ENCODE results near the gene ZYG11B. TPM values are rescaled to one million over a fixed set of nuclear protein-coding genes. Genes with fewer than 3 reads are reported as not detected.
"Not testable (repeated sequence)": the region's sequence is repeated elsewhere in the genome, so short reads cannot be mapped to it uniquely, and the experiment has no call there.

The ZYG11B gene
- total and polyA plus RNA-seq, 3 donors from 2014 or later: 17.7 to 76.6 (median 73.1) TPM

- no peak for TF ChIP-seq POLR2A (IDR thresholded peaks at IDR 0.05)
- TF ChIP-seq CTCF (IDR thresholded peaks at IDR 0.05): no peak
- no peaks in the 10 kb centered on the region for H3K9me3 ChIP-seq
- no peak overlapping the region for H3K4me3 ChIP-seq
- no peaks in the 10 kb centered on the region for H3K27me3 ChIP-seq
- no peaks in the 10 kb centered on the region for H3K36me3 ChIP-seq (ENCODE audit: low read depth, missing control alignments)
- no peak for DNase-seq
- H3K4me1 ChIP-seq: no peaks in the 10 kb centered on the region
- intact Hi-C loops (cut with DNase I; ENCODE audit: low total_unique reads): no loop called here
- H3K27ac ChIP-seq: no peak overlapping the region
- 90 to 97% methylated on average over 5 of the region's 5 CpGs for WGBS, 2 donors
Measured at GRCh38 chr1:52686830-52687229, 39.4 kb upstream of the ZYG11B start.

GRCh38 chr1:52691821-52692220, 34.4 kb upstream of the ZYG11B start:
- intact Hi-C loops (cut with DNase I; ENCODE audit: low total_unique reads): no loop called here
- Histone ChIP-seq H3K36me3 (ENCODE audit: low read depth, missing control alignments) (no peaks in the 10 kb centered on the region), H3K9me3 (no peaks in the 10 kb centered on the region), H3K4me1 (no peaks in the 10 kb centered on the region), H3K27ac (no peak overlapping the region), H3K27me3 (no peaks in the 10 kb centered on the region), H3K4me3 (no peak overlapping the region)
- 92 to 96% methylated on average over 3 of the region's 3 CpGs for WGBS, 2 donors
- TF ChIP-seq CTCF (IDR thresholded peaks at IDR 0.05): no peak
- no peak for TF ChIP-seq POLR2A (IDR thresholded peaks at IDR 0.05)
- no peak for DNase-seq

GRCh38 chr1:52692697-52693096, 33.6 kb upstream of the ZYG11B start:
- 95 to 97% methylated on average over 4 of the region's 4 CpGs for WGBS, 2 donors
- intact Hi-C loops (cut with DNase I; ENCODE audit: low total_unique reads): no loop called here
- peaks cover 5% of the 10 kb centered on the region for H3K4me1 ChIP-seq
- H3K27ac ChIP-seq: no peak overlapping the region
- no peaks in the 10 kb centered on the region for H3K27me3 ChIP-seq
- DNase-seq: no peak
- H3K4me3 ChIP-seq: no peak overlapping the region
- TF ChIP-seq POLR2A (IDR thresholded peaks at IDR 0.05) (no peak), CTCF (IDR thresholded peaks at IDR 0.05) (no peak)
- H3K36me3 ChIP-seq (ENCODE audit: low read depth, missing control alignments): no peaks in the 10 kb centered on the region
- H3K9me3 ChIP-seq: no peaks in the 10 kb centered on the region

GRCh38 chr1:52693351-52693750, 32.9 kb upstream of the ZYG11B start:
- H3K9me3 ChIP-seq; DNase-seq; H3K36me3 ChIP-seq (ENCODE audit: low read depth, missing control alignments); H3K4me3 ChIP-seq; H3K27ac ChIP-seq; H3K4me1 ChIP-seq; H3K27me3 ChIP-seq; intact Hi-C loops (cut with DNase I; ENCODE audit: low total_unique reads): not testable (repeated sequence)
- WGBS, 2 donors: 95 to 98% methylated on average over 10 of the region's 10 CpGs

- intact Hi-C loops (cut with DNase I; ENCODE audit: low total_unique reads): no loop called here
Measured at GRCh38 chr1:52693843-52694242, 32.4 kb upstream of the ZYG11B start.

GRCh38 chr1:52695627-52696026, 30.6 kb upstream of the ZYG11B start:
- no peak for DNase-seq
- WGBS, 2 donors: 88 to 91% methylated on average over 7 of the region's 7 CpGs
- no peak overlapping the region for H3K4me3 ChIP-seq
- peaks cover 9% of the 10 kb centered on the region for H3K4me1 ChIP-seq
- no peak overlapping the region for H3K27ac ChIP-seq
- H3K9me3 ChIP-seq: no peaks in the 10 kb centered on the region
- no peak for TF ChIP-seq POLR2A (IDR thresholded peaks at IDR 0.05)
- TF ChIP-seq CTCF (IDR thresholded peaks at IDR 0.05): no peak
- no peaks in the 10 kb centered on the region for H3K27me3 ChIP-seq
- H3K36me3 ChIP-seq (ENCODE audit: low read depth, missing control alignments): no peaks in the 10 kb centered on the region
- intact Hi-C loops (cut with DNase I; ENCODE audit: low total_unique reads): no loop called here

More at GRCh38 chr1:52693843-52694242, 32.4 kb upstream of the ZYG11B start:
- H3K36me3 ChIP-seq (ENCODE audit: low read depth, missing control alignments): no peaks in the 10 kb centered on the region
- H3K4me1 ChIP-seq: peaks cover 8% of the 10 kb centered on the region
- no peak overlapping the region for H3K4me3 ChIP-seq
- 85 to 92% methylated on average over 1 of the region's 1 CpG for WGBS, 2 donors
- no peaks in the 10 kb centered on the region for H3K9me3 ChIP-seq
- no peak for TF ChIP-seq POLR2A (IDR thresholded peaks at IDR 0.05)
- H3K27ac ChIP-seq: no peak overlapping the region
- no peak for DNase-seq
- H3K27me3 ChIP-seq: no peaks in the 10 kb centered on the region
